ENCODE results near the gene YBX1.
"Not testable (repeated sequence)": the region's sequence is repeated elsewhere in the genome, so short reads cannot be mapped to it uniquely, and the experiment has no call there.

Gene YBX1

GRCh38 chr1:42751511-42752070 lies 69.4 kb downstream of the YBX1 start:
- DNase-seq = not testable (repeated sequence)

DNA sequence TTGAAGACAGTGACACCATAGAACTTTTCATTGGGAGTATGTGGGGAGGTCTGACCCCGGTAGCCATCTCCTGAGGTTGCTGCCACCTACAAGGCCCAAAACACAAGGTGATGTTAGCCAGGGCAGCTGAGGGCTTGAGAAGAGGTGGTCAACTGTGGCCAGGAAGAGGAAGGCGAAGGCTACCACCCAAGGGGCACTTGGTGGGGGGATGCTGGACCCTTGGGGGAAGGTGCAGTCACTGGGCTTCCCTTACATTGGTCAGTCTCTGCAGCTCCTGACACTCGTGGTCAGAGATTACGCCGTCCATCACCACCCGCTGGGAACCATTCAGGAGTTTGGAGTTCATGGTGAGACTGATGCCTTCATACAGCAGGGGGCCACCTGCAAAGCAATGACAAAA lies 70.1 kb downstream of the YBX1 start:
- DNase-seq = no peak

DNA sequence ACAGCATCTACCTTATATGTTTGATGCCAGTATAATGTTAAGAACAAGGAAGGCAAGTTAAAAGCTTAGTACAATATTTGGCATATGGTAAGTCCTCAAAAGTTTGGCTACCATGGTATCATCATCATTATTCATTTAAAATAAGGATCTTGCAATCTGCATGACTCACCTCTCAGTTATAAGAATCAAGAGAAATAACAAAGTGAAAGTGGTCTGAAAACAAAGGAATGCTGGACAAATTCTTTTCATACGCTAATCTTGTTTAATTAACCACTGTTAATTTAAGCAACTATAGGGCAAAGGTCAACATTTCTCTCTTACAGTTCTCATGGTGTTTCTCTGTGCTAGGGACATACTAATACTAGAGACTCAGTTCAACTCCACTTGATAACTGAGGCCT lies 70.9 kb downstream of the YBX1 start:
- DNase-seq = no peak
